Thoracic aorta (tissue), 2 donors: ENCODE measurements around the gene DLK2. TPM values are rescaled to one million over a fixed set of nuclear protein-coding genes. Genes with fewer than 3 reads are reported as not detected.

Experiments
- ATAC-seq: fragments of 150-250 bp; one replicate; pipeline ENCODE4 v1.8.0; 2017; ENCODE audit warnings: low read depth; ENCODE audit not compliant: insufficient number of reproducible peaks, low FRiP score
- DNase-seq: peaks from one replicate; pipeline ENCODE4 v3.0.0-alpha.2; 2020; ENCODE audit warnings: low spot score
- H3K27ac ChIP-seq, 2 donors: fragments of 200-600 bp; sonication (generic); 1 replicate in 1 of 2; 2 replicates in 1 of 2; pipeline ENCODE4 v1.5.1; 2016; ENCODE audit warnings: mild to moderate bottlenecking in 2 of 2, moderate library complexity in 2 of 2
- H3K27me3 ChIP-seq: fragments of 200-600 bp; sonication (generic); replicated peaks from 2 replicates; pipeline ENCODE4 v1.6.0; 2016; ENCODE audit warnings: mild to moderate bottlenecking; ENCODE audit not compliant: insufficient read depth
- H3K36me3 ChIP-seq: fragments of 200-600 bp; sonication (generic); one replicate; pipeline ENCODE4 v1.5.1; 2016
- H3K4me1 ChIP-seq, 2 donors: fragments of 200-600 bp; sonication (generic); 1 replicate in 1 of 2; 2 replicates in 1 of 2; pipeline versions ENCODE4 v1.5.1 to v1.6.0; 2016; ENCODE audit warnings: low read depth in 2 of 2, mild to moderate bottlenecking in 1 of 2; ENCODE audit not compliant: control insufficient read depth in 1 of 2
- H3K4me3 ChIP-seq: fragments of 200-600 bp; sonication (generic); 2 replicates; pipeline ENCODE4 v1.5.1; 2016; ENCODE audit warnings: mild to moderate bottlenecking
- H3K9me3 ChIP-seq: fragments of 200-600 bp; sonication (generic); 2 replicates; pipeline ENCODE4 v1.5.1; 2016
- total RNA-seq, 2 donors: library from RNA; depleted of rRNA; stranded (reverse); fragments of >200 nt; gene quantifications; one replicate each; pipeline versions ENCODE4 v1.1.0 to v1.2.3, GENCODE V29; 2016
- TF ChIP-seq, protein P1 (sequence below): fragments of 200-600 bp; sonication (generic); IDR thresholded peaks from one replicate; pipeline ENCODE4 v1.5.1; 2019; ENCODE audit warnings: antibody characterized with exemption

DLK2 gene
- total RNA-seq, 2 donors from 2014 or later, result not detected

GRCh38 chr6:43492673-43493072 lies 37.3 kb upstream of the DLK2 start:
- peak overlapping the region; percentile 43 for H3K4me3 ChIP-seq
- DNase-seq (no peak), ATAC-seq (no peak)
- H3K27me3 ChIP-seq, result no peaks in the 10 kb centered on the region
- TF ChIP-seq, protein P1, sequence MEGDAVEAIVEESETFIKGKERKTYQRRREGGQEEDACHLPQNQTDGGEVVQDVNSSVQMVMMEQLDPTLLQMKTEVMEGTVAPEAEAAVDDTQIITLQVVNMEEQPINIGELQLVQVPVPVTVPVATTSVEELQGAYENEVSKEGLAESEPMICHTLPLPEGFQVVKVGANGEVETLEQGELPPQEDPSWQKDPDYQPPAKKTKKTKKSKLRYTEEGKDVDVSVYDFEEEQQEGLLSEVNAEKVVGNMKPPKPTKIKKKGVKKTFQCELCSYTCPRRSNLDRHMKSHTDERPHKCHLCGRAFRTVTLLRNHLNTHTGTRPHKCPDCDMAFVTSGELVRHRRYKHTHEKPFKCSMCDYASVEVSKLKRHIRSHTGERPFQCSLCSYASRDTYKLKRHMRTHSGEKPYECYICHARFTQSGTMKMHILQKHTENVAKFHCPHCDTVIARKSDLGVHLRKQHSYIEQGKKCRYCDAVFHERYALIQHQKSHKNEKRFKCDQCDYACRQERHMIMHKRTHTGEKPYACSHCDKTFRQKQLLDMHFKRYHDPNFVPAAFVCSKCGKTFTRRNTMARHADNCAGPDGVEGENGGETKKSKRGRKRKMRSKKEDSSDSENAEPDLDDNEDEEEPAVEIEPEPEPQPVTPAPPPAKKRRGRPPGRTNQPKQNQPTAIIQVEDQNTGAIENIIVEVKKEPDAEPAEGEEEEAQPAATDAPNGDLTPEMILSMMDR, result no peak
- peak overlapping the region in 1 of 2 donors; percentile 27 for H3K27ac ChIP-seq
- no peaks in the 10 kb centered on the region for H3K9me3 ChIP-seq
- H3K36me3 ChIP-seq, result no peaks in the 10 kb centered on the region
- peaks cover 25 to 30% of the 10 kb centered on the region in 2 donors for H3K4me1 ChIP-seq

GRCh38 chr6:43491750-43492661 lies 36.7 kb upstream of the DLK2 start:
- H3K4me3 ChIP-seq, result peak overlapping the region; percentile 43
- no peaks in the 10 kb centered on the region for H3K27me3 ChIP-seq
- peak; percentile 67 for DNase-seq
- no peak for ATAC-seq
- no peaks in the 10 kb centered on the region for H3K36me3 ChIP-seq
- TF ChIP-seq, protein P1, result no peak
- peak overlapping the region in 1 of 2 donors; percentile 27 for H3K27ac ChIP-seq
- H3K4me1 ChIP-seq, result peaks cover 19 to 27% of the 10 kb centered on the region in 2 donors
- H3K9me3 ChIP-seq, result no peaks in the 10 kb centered on the region

DNA sequence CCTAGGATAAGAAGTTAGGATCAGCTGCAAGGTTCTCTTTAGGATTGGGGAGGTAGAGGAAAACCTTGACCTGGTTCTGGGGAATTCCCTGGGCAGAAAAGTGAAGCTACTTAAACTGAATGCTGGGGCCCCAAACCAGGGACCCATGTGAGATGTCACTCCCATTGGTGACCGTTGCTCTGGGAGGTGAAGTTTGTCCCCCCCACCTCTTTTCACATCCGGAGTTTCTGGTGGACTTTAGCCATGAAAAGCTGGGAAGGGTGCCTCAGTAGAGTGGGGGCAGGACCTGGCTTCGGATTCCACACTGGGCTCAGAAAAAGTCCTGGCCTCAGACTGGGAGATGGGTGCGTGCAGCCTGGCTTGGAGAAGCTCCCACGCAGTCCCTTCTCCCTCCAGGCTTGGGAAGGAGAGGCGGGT lies 35.2 kb upstream of the DLK2 start:
- no peak overlapping the region for H3K27ac ChIP-seq
- no peak for ATAC-seq

DNA sequence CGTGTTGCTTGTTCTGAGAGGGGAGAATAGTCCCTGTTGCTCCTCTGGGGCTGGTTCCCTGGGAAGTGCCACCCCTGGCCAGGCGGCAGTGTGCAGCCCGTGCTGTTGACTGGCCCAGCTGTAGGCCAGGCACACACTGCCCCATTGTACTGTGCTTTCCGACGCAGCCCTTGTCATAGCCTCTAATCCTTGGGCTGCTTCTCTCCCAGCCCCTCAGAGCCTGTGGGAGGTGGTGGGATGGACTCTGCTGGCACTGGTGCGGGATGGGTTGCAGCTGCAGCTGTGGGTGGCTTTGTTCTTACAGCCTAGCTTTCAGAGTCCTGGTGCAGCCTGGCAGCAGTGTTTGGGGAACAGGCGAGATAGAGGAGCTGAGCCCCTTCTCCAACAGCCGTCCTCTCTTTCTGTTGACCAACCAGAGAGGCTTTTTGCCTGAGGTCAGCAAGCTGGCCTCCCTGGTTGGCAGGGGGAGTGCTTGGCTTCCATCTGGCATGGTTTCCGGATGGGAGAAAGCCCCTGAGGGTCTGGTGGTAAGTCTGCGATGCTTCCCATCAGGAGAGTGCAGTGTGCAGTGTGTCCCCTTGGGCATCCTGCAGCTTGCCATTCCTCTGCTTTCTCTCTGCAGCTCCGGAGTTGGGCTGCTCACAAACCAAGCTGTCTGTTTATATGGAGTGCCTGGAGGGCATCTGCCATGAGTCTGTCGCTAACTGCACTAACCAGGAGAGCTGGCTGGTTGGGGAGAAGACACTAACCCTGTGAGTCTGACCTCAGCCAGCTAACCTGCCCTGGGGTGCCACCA lies 34.1 kb upstream of the DLK2 start:
- no peaks in the 10 kb centered on the region for H3K27me3 ChIP-seq
- TF ChIP-seq, protein P1, result no peak
- peaks cover 0 to 14% of the 10 kb centered on the region in 2 donors for H3K4me1 ChIP-seq
- H3K9me3 ChIP-seq, result no peaks in the 10 kb centered on the region
- DNase-seq (no peak), ATAC-seq (no peak)
- H3K27ac ChIP-seq, result no peak overlapping the region
- no peak overlapping the region for H3K4me3 ChIP-seq
- peaks cover 3% of the 10 kb centered on the region for H3K36me3 ChIP-seq

More for the DNA sequence above, 35.2 kb upstream of the DLK2 start:
- peaks cover 4 to 17% of the 10 kb centered on the region in 2 donors for H3K4me1 ChIP-seq
- no peak overlapping the region for H3K4me3 ChIP-seq
- no peaks in the 10 kb centered on the region for H3K9me3 ChIP-seq
- peaks cover 2% of the 10 kb centered on the region for H3K36me3 ChIP-seq
- no peaks in the 10 kb centered on the region for H3K27me3 ChIP-seq
- DNase-seq, result no peak
- TF ChIP-seq, protein P1, result no peak
